HL-60 (cell line): Measurements from ENCODE around the gene ABCF1.

Experiments
- CTCF ChIP-seq: IDR thresholded peaks from one replicate; pipeline ENCODE4 v1.5.1; 2011; ENCODE audit warnings: low read length, control low read depth, inconsistent platforms; ENCODE audit not compliant: insufficient read depth
- REST ChIP-seq: IDR thresholded peaks from 2 replicates; pipeline ENCODE4 v1.6.1; 2012; ENCODE audit warnings: low read depth; ENCODE audit not compliant: insufficient replicate concordance

GRCh38 chr6:30583921-30584320 lies 12.7 kb downstream of the ABCF1 start:
- TF ChIP-seq REST = no peak
- no peak for TF ChIP-seq CTCF
